GM19324 (cell line): Measurements from ENCODE around the gene SLC30A7.
A peak's percentile ranks its signal among the peaks of the same experiment; 100 is the strongest.
"Not testable (repeated sequence)": the region's sequence is repeated elsewhere in the genome, so short reads cannot be mapped to it uniquely, and the experiment has no call there.

Experiments
- ATAC-seq: cut with Tn5 transposase; IDR thresholded peaks from one replicate; pipeline ENCODE4 v1.9.1; 2021; ENCODE audit warnings: mild to moderate bottlenecking, moderate library complexity; ENCODE audit not compliant: unreplicated experiment, low FRiP score

SLC30A7 gene

GRCh38 chr1:100889869-100890482, 5.9 kb upstream of the SLC30A7 start:
- not testable (repeated sequence) for ATAC-seq

- no peak for ATAC-seq
Observed at GRCh38 chr1:100891380-100891779, 4.5 kb upstream of the SLC30A7 start.

GRCh38 chr1:100892554-100892953, 3.3 kb upstream of the SLC30A7 start:
- no peak for ATAC-seq

GRCh38 chr1:100893718-100894117, 2.2 kb upstream of the SLC30A7 start:
- no peak for ATAC-seq

- ATAC-seq = peak; percentile 37
Observed at GRCh38 chr1:100894603-100895539, 1.0 kb upstream of the SLC30A7 start, which contains the start of gene EXTL2. TSS of gene EXTL2 (minus strand) at chr1:100894842. CDS start at chr1:100888757, 6,085 bp downstream.

- peak; percentile 35 for ATAC-seq
Observed at GRCh38 chr1:100896481-100896982, 642 bp downstream of the SLC30A7 start.

- no peak for ATAC-seq
Observed at GRCh38 chr1:100902365-100902764, 6.5 kb downstream of the SLC30A7 start.

GRCh38 chr1:100903777-100904176, 7.9 kb downstream of the SLC30A7 start:
- ATAC-seq = no peak

- no peak for ATAC-seq
Observed at GRCh38 chr1:100904528-100904927, 8.6 kb downstream of the SLC30A7 start.

- no peak for ATAC-seq
Observed at GRCh38 chr1:100905181-100905580, 9.3 kb downstream of the SLC30A7 start.

- ATAC-seq = no peak
Observed at GRCh38 chr1:100907887-100908286, 12.0 kb downstream of the SLC30A7 start.

GRCh38 chr1:100909018-100909417, 13.1 kb downstream of the SLC30A7 start:
- ATAC-seq = no peak

- no peak for ATAC-seq
Observed at GRCh38 chr1:100912019-100912418, 16.1 kb downstream of the SLC30A7 start.

GRCh38 chr1:100921110-100921706, 25.3 kb downstream of the SLC30A7 start:
- ATAC-seq = no peak

- ATAC-seq = no peak
Observed at GRCh38 chr1:100924212-100924611, 28.3 kb downstream of the SLC30A7 start.

GRCh38 chr1:100924991-100925390, 29.1 kb downstream of the SLC30A7 start:
- ATAC-seq = no peak

GRCh38 chr1:100926240-100926639, 30.4 kb downstream of the SLC30A7 start:
- ATAC-seq = no peak

- ATAC-seq = no peak
Observed at GRCh38 chr1:100927276-100927675, 31.4 kb downstream of the SLC30A7 start.

- no peak for ATAC-seq
Observed at GRCh38 chr1:100928128-100928527, 32.2 kb downstream of the SLC30A7 start.

- ATAC-seq = no peak
Observed at GRCh38 chr1:100930494-100930893, 34.6 kb downstream of the SLC30A7 start.

GRCh38 chr1:100931716-100932115, 35.8 kb downstream of the SLC30A7 start:
- ATAC-seq = no peak
